GM23248 (cell line): ENCODE results near the gene LONP2. TPM values are rescaled to one million over a fixed set of nuclear protein-coding genes. Genes with fewer than 3 reads are reported as not detected.

Experiments used
- DNase-seq: peaks from one replicate; pipeline ENCODE4 v3.0.0-alpha.2; 2015
- H2AFZ ChIP-seq: fragments of 200-600 bp; sonication (generic); 2 replicates; pipeline ENCODE4 v1.6.1; 2016; ENCODE audit warnings: antibody characterized with exemption
- H3F3A ChIP-seq: fragments of 200-600 bp; sonication (generic); 2 replicates; pipeline ENCODE4 v1.6.1; 2016; ENCODE audit warnings: mild to moderate bottlenecking, antibody characterized with exemption, mixed run types; ENCODE audit not compliant: insufficient read depth
- H3K27ac ChIP-seq: fragments of 200-600 bp; sonication (generic); 2 replicates; pipeline ENCODE4 v1.5.1; 2016; ENCODE audit warnings: mild to moderate bottlenecking
- H3K27me3 ChIP-seq: fragments of 200-600 bp; sonication (generic); replicated peaks from 2 replicates; pipeline ENCODE4 v1.6.1; 2016; ENCODE audit warnings: mild to moderate bottlenecking; ENCODE audit not compliant: insufficient read depth
- H3K36me3 ChIP-seq: fragments of 200-600 bp; sonication (generic); 2 replicates; pipeline ENCODE4 v1.6.1; 2016; ENCODE audit warnings: low read depth, mild to moderate bottlenecking
- H3K4me1 ChIP-seq: fragments of 200-600 bp; sonication (generic); 2 replicates; pipeline ENCODE4 v1.6.1; 2016; ENCODE audit warnings: mild to moderate bottlenecking; ENCODE audit not compliant: insufficient read depth
- H3K4me2 ChIP-seq: fragments of 200-600 bp; sonication (generic); one replicate; pipeline ENCODE4 v1.6.1; 2016; ENCODE audit warnings: mild to moderate bottlenecking; ENCODE audit not compliant: unreplicated experiment
- H3K4me3 ChIP-seq: fragments of 200-600 bp; sonication (generic); 2 replicates; pipeline ENCODE4 v1.5.1; 2016; ENCODE audit warnings: mild to moderate bottlenecking
- H3K79me2 ChIP-seq: fragments of 200-600 bp; sonication (generic); 2 replicates; pipeline ENCODE4 v1.6.1; 2016; ENCODE audit warnings: mild to moderate bottlenecking; ENCODE audit not compliant: insufficient read depth
- H3K9ac ChIP-seq: fragments of 200-600 bp; sonication (generic); 2 replicates; pipeline ENCODE4 v1.6.1; 2016; ENCODE audit warnings: mild to moderate bottlenecking
- H3K9me2 ChIP-seq: fragments of 200-600 bp; sonication (generic); 2 replicates; pipeline ENCODE4 v1.6.1; 2016; ENCODE audit warnings: mixed run types, mild to moderate bottlenecking, moderate library complexity; ENCODE audit not compliant: insufficient read depth
- H3K9me3 ChIP-seq: fragments of 200-600 bp; sonication (generic); one replicate; pipeline ENCODE4 v1.6.1; 2017; ENCODE audit warnings: low read depth
- H4K20me1 ChIP-seq: fragments of 200-600 bp; sonication (generic); 2 replicates; pipeline ENCODE4 v1.6.0; 2016; ENCODE audit not compliant: insufficient read depth
- EZH2 ChIP-seq: fragments of 200-600 bp; sonication (generic); IDR thresholded peaks from 2 replicates; pipeline ENCODE4 v1.6.1; 2018; ENCODE audit warnings: antibody characterized with exemption, mild to moderate bottlenecking; ENCODE audit not compliant: insufficient read depth, poor library complexity, severe bottlenecking
- EZH2phosphoT487 ChIP-seq: fragments of 200-600 bp; sonication (generic); IDR thresholded peaks from 2 replicates; pipeline ENCODE4 v1.6.1; 2018; ENCODE audit warnings: antibody characterized with exemption, moderate library complexity, mild to moderate bottlenecking, low read depth; ENCODE audit not compliant: insufficient read depth
- WGBS, 2 experiments: methylation state at CpG; one replicate each; pipeline ENCODE4 v1.1.6; 2015 to 2017; ENCODE audit warnings: low lambda C conversion rate in 2 of 2, low coverage in 1 of 2; ENCODE audit errors: missing lambda C conversion rate in 2 of 2; 5-methylcytosine and 5-hydroxymethylcytosine counted together
- in situ Hi-C: fragments of 300-500 bp; cut with MboI; formaldehyde crosslinking; loops from 2 replicates; pipeline ENCODE4 v1.15.0; 2020
- polyA plus RNA-seq: library from polyadenylated mRNA; unstranded; fragments of >200 nt; fragmentation: Nextera tagmentation; extraction: Ambion mirVana; gene quantifications from 2 replicates; pipeline ENCODE4 v1.2.1, GENCODE V29; 2016
- total RNA-seq: library from RNA; depleted of rRNA; stranded (reverse); fragments of >200 nt; shearing (Covaris generic); gene quantifications from 2 replicates; pipeline ENCODE4 v1.2.3, GENCODE V29; 2014

The LONP2 gene
- total and polyA plus RNA-seq, 2 experiments from 2014 or later = 46.5 to 53.9 TPM

- Histone ChIP-seq H3K4me3 (no peak overlapping the region), H3K27me3 (no peaks in the 10 kb centered on the region), H3K9ac (no peak overlapping the region), H4K20me1 (no peaks in the 10 kb centered on the region), H3K27ac (no peak overlapping the region), H3F3A (no peaks in the 10 kb centered on the region), H3K4me2 (no peak overlapping the region), H3K36me3 (peaks cover 25% of the 10 kb centered on the region), H2AFZ (no peak overlapping the region), H3K9me2 (no peaks in the 10 kb centered on the region), H3K9me3 (no peaks in the 10 kb centered on the region), H3K79me2 (peaks cover 29% of the 10 kb centered on the region), H3K4me1 (no peaks in the 10 kb centered on the region)
- no peak for DNase-seq
- 98% methylated on average over 4 of the region's 4 CpGs for WGBS, 2 experiments
- TF ChIP-seq EZH2phosphoT487 (no peak), EZH2 (no peak)
- in situ Hi-C loops = no loop called here
Observed at GRCh38 chr16:48284772-48285409, 40.8 kb downstream of the LONP2 start.

- H2AFZ ChIP-seq = no peak overlapping the region
- no peak overlapping the region for H3K9ac ChIP-seq
- no peaks in the 10 kb centered on the region for H3F3A ChIP-seq
- no peak overlapping the region for H3K4me3 ChIP-seq
- H3K27me3 ChIP-seq = no peaks in the 10 kb centered on the region
- no peaks in the 10 kb centered on the region for H3K9me3 ChIP-seq
- H3K4me1 ChIP-seq = 0 out of 2 replicates have a peak, but pooled peaks cover 8% of the 10 kb centered on the region
- H4K20me1 ChIP-seq = no peaks in the 10 kb centered on the region
- in situ Hi-C loops = no loop called here
- peaks cover 37% of the 10 kb centered on the region for H3K79me2 ChIP-seq
- no peak overlapping the region for H3K4me2 ChIP-seq
- H3K36me3 ChIP-seq = peaks cover 23% of the 10 kb centered on the region
- DNase-seq = no peak
- no peaks in the 10 kb centered on the region for H3K9me2 ChIP-seq
- no peak for TF ChIP-seq EZH2phosphoT487
- TF ChIP-seq EZH2 = no peak
- H3K27ac ChIP-seq = no peak overlapping the region
Observed at GRCh38 chr16:48287239-48287638, 43.1 kb downstream of the LONP2 start.

- H2AFZ ChIP-seq = no peak overlapping the region
- H3K9me2 ChIP-seq = no peaks in the 10 kb centered on the region
- no peaks in the 10 kb centered on the region for H4K20me1 ChIP-seq
- H3K9ac ChIP-seq = no peak overlapping the region
- H3K4me3 ChIP-seq = no peak overlapping the region
- TF ChIP-seq EZH2phosphoT487 = no peak
- no peak for TF ChIP-seq EZH2
- no peaks in the 10 kb centered on the region for H3K9me3 ChIP-seq
- no peaks in the 10 kb centered on the region for H3K27me3 ChIP-seq
- H3K79me2 ChIP-seq = peaks cover 44% of the 10 kb centered on the region
- no peak overlapping the region for H3K4me2 ChIP-seq
- in situ Hi-C loops = no loop called here
- DNase-seq = peak; percentile 28
- WGBS, 2 experiments = 97 to 98% methylated on average over 3 of the region's 3 CpGs
- H3K36me3 ChIP-seq = peaks cover 27% of the 10 kb centered on the region
- H3F3A ChIP-seq = no peaks in the 10 kb centered on the region
- 0 out of 2 replicates have a peak, but pooled peaks cover 8% of the 10 kb centered on the region for H3K4me1 ChIP-seq
- no peak overlapping the region for H3K27ac ChIP-seq
Observed at GRCh38 chr16:48291303-48291702, 47.2 kb downstream of the LONP2 start.

- no peaks in the 10 kb centered on the region for H3K27me3 ChIP-seq
- H3K4me3 ChIP-seq = no peak overlapping the region
- no peaks in the 10 kb centered on the region for H3K9me2 ChIP-seq
- no peak for DNase-seq
- H3K9me3 ChIP-seq = no peaks in the 10 kb centered on the region
- H3K9ac ChIP-seq = no peak overlapping the region
- TF ChIP-seq EZH2phosphoT487 = no peak
- no peak for TF ChIP-seq EZH2
- 98 to 99% methylated on average over 4 of the region's 4 CpGs for WGBS, 2 experiments
- no peaks in the 10 kb centered on the region for H4K20me1 ChIP-seq
- H3F3A ChIP-seq = no peaks in the 10 kb centered on the region
- in situ Hi-C loops = no loop called here
- no peak overlapping the region for H3K4me2 ChIP-seq
- H3K4me1 ChIP-seq = 0 out of 2 replicates have a peak, but pooled peaks cover 8% of the 10 kb centered on the region
- no peak overlapping the region for H3K27ac ChIP-seq
- H3K36me3 ChIP-seq = peaks cover 29% of the 10 kb centered on the region
- no peak overlapping the region for H2AFZ ChIP-seq
- H3K79me2 ChIP-seq = peaks cover 41% of the 10 kb centered on the region
Observed at GRCh38 chr16:48291754-48292153, 47.7 kb downstream of the LONP2 start.
